ENCODE data around the gene HOOK1.

GRCh38 chr1:59915516-59915915, 100.8 kb downstream of the HOOK1 start:
- TF ChIP-seq CTCF (IDR thresholded peaks at IDR 0.05) (no peak), REST (IDR thresholded peaks at IDR 0.05; ENCODE audit: insufficient read depth in 1 of 2, low read depth in 2 of 2, low read length in 1 of 2) (no peak)
